ENCODE measurements around the gene GP2.

Gene GP2

GRCh38 chr16:20327444-20328041 lies at the start of gene GP2:
Gene GP2 (minus strand): TSS chr16:20327513. CDS start chr16:20326431, 1,082 bp downstream.
- no peak for DNase-seq

- DNase-seq, result no peak
These were observed 45.4 kb upstream of the GP2 start for GRCh38 chr16:20372701-20373100.

GRCh38 chr16:20369452-20370054 lies 42.2 kb upstream of the GP2 start:
- no peak for DNase-seq

GRCh38 chr16:20364051-20364450 lies 36.7 kb upstream of the GP2 start:
- DNase-seq, result no peak

- no peak for DNase-seq
These were observed 35.9 kb upstream of the GP2 start for GRCh38 chr16:20363191-20363590.

GRCh38 chr16:20359997-20360396 lies 32.7 kb upstream of the GP2 start:
- DNase-seq, result no peak

- DNase-seq, result no peak
These were observed 27.9 kb upstream of the GP2 start for GRCh38 chr16:20355114-20355782.

GRCh38 chr16:20353379-20353778 lies 26.1 kb upstream of the GP2 start:
- no peak for DNase-seq

- DNase-seq, result no peak
These were observed 25.3 kb upstream of the GP2 start, which contains the start of gene UMOD for GRCh38 chr16:20352615-20353014. Gene UMOD (minus strand): TSS chr16:20352715. CDS start chr16:20350737, 1,978 bp downstream.

GRCh38 chr16:20349615-20350014 lies 22.3 kb upstream of the GP2 start:
- no peak for DNase-seq

GRCh38 chr16:20348365-20349185 lies 21.3 kb upstream of the GP2 start:
- DNase-seq, result no peak

- DNase-seq, result no peak
These were observed 20.5 kb upstream of the GP2 start for GRCh38 chr16:20347666-20348364.

- DNase-seq, result no peak
These were observed 17.3 kb upstream of the GP2 start for GRCh38 chr16:20344611-20345010.

- no peak for DNase-seq
These were observed 12.4 kb upstream of the GP2 start for GRCh38 chr16:20339744-20340143.

GRCh38 chr16:20336955-20337354 lies 9.6 kb upstream of the GP2 start:
- no peak for DNase-seq

GRCh38 chr16:20334396-20334795 lies 7.1 kb upstream of the GP2 start:
- DNase-seq, result no peak

GRCh38 chr16:20333120-20333519 lies 5.8 kb upstream of the GP2 start:
- DNase-seq, result no peak

- no peak for DNase-seq
These were observed 5.1 kb upstream of the GP2 start for GRCh38 chr16:20332411-20332810.

- DNase-seq, result no peak
These were observed 4.3 kb upstream of the GP2 start for GRCh38 chr16:20331635-20332034.

GRCh38 chr16:20329392-20330138 lies 2.3 kb upstream of the GP2 start:
- no peak for DNase-seq

GRCh38 chr16:20326321-20326720 lies 992 bp downstream of the GP2 start:
- DNase-seq, result no peak

- no peak for DNase-seq
These were observed 2.3 kb downstream of the GP2 start for GRCh38 chr16:20325005-20325404.
